Measurements from ENCODE around the gene OR2B2.

Gene OR2B2

DNA sequence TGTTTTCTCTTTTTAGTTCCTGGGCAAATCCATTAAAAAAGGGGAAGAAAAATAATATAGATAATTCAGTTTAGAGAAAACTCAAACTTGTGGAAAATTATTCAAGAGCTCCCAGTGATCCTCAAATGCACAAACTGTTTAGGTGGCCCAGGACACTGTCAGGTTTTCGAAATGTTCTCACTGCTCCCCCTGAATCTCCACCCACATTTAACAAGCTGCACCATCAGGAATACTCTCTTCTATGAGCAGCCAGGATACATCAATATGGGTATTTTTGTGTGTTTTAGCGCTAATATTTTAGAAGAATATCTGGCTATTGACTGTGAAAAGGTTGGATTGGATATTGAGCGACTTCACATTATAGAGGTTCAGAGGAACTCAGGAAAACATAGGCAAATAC lies 43.9 kb downstream of the OR2B2 start:
- Histone ChIP-seq H3K36me3 (ENCODE audit: control insufficient read depth in 4 of 4, insufficient read depth in 4 of 4, low read length in 3 of 4) (no peaks in the 10 kb centered on the region), H3K4me1 (ENCODE audit: control extremely low read depth in 1 of 4, control insufficient read depth in 4 of 4, insufficient read depth in 4 of 4, low read length in 3 of 4) (peaks cover 19 to 68% (median 54%) of the 10 kb centered on the region in 4 experiments), H3K4me3 (ENCODE audit: control insufficient read depth in 1 of 7, extremely low read depth in 1 of 7, insufficient read depth in 4 of 7, low read depth in 2 of 7, low read length in 6 of 7) (peak overlapping the region in 2 of 7 experiments; percentile 80 to 93), H3K9me3 (ENCODE audit: control extremely low read depth in 1 of 5, control insufficient read depth in 4 of 5, insufficient read depth in 2 of 5, low read depth in 1 of 5, low read length in 4 of 5) (no peaks in the 10 kb centered on the region), H3K27me3 (replicated peaks in 2 of 5; ENCODE audit: control insufficient read depth in 4 of 5, insufficient read depth in 5 of 5, low read length in 4 of 5) (no peaks in the 10 kb centered on the region), H3K27ac (ENCODE audit: insufficient read depth in 1 of 2, low read depth in 1 of 2, low read length in 2 of 2, poor library complexity in 1 of 2, severe bottlenecking in 2 of 2) (no peak overlapping the region)
- DNase-seq: no peak
- POLR2A ChIA-PET: interaction anchor here (11.2 kb wide), 1 partner anchor 25 kb away, joined by 209 read pairs; a partner anchor contains a TSS
- WGBS (ENCODE audit: insufficient coverage): 90% methylated on average over 2 of the region's 3 CpGs
- CTCF ChIA-PET: interaction anchor here (1.1 to 10.6 kb wide), 4 partner anchors 25 to 48 kb away, joined by 4 to 191 read pairs (median 24); a partner anchor contains a TSS

DNA sequence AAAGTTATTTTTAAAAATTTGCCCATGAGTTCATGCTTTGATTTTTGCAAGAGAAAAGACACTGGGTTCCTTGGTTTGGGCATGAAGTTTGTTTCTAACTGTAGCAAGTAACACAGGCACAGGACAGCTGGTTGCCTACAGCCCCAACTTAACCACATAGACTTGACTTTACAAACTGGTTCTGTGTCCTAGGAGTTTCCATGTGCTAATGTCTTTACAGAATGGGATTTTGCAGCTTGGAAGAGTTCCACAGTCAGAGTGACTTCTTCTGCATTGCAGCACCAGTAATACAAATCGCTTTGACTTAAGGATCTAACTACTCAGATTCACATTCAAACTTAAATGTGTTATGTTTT lies 44.3 kb downstream of the OR2B2 start:
- H3K27me3 ChIP-seq (replicated peaks in 2 of 5; ENCODE audit: control insufficient read depth in 4 of 5, insufficient read depth in 5 of 5, low read length in 4 of 5): no peaks in the 10 kb centered on the region
- H3K4me1 ChIP-seq (ENCODE audit: control extremely low read depth in 1 of 4, control insufficient read depth in 4 of 4, insufficient read depth in 4 of 4, low read length in 3 of 4): peaks cover 19 to 68% (median 50%) of the 10 kb centered on the region in 4 experiments
- no CpG with 5 or more reads among the region's 1 CpG for WGBS (ENCODE audit: insufficient coverage)
- ChIA-PET CTCF (interaction anchor here (1.1 to 10.6 kb wide), 4 partner anchors 25 to 48 kb away, joined by 4 to 191 read pairs (median 24); a partner anchor contains a TSS), POLR2A (interaction anchor here (0.6 to 11.2 kb wide), 5 partner anchors 25 to 1745 kb away, joined by 3 to 209 read pairs (median 21); a partner anchor contains a TSS)
- peak in 2 of 3 donors; percentile 14 to 27 for DNase-seq
- no peak overlapping the region for H3K27ac ChIP-seq (ENCODE audit: insufficient read depth in 1 of 2, low read depth in 1 of 2, low read length in 2 of 2, poor library complexity in 1 of 2, severe bottlenecking in 2 of 2)
- H3K9me3 ChIP-seq (ENCODE audit: control extremely low read depth in 1 of 5, control insufficient read depth in 4 of 5, insufficient read depth in 2 of 5, low read depth in 1 of 5, low read length in 4 of 5): no peaks in the 10 kb centered on the region
- H3K4me3 ChIP-seq (ENCODE audit: control insufficient read depth in 1 of 7, extremely low read depth in 1 of 7, insufficient read depth in 4 of 7, low read depth in 2 of 7, low read length in 6 of 7): peak overlapping the region in 6 of 7 experiments; percentile 72 to 93 (median 85)
- H3K36me3 ChIP-seq (ENCODE audit: control insufficient read depth in 4 of 4, insufficient read depth in 4 of 4, low read length in 3 of 4): no peaks in the 10 kb centered on the region

GRCh38 chr6:27867051-27867944 lies 44.9 kb downstream of the OR2B2 start:
- Histone ChIP-seq H3K4me3 (ENCODE audit: control insufficient read depth in 1 of 7, extremely low read depth in 1 of 7, insufficient read depth in 4 of 7, low read depth in 2 of 7, low read length in 6 of 7) (peak overlapping the region; percentile 42 to 93 (median 80)), H3K27me3 (replicated peaks in 2 of 5; ENCODE audit: control insufficient read depth in 4 of 5, insufficient read depth in 5 of 5, low read length in 4 of 5) (no peaks in the 10 kb centered on the region), H3K9me3 (ENCODE audit: control extremely low read depth in 1 of 5, control insufficient read depth in 4 of 5, insufficient read depth in 2 of 5, low read depth in 1 of 5, low read length in 4 of 5) (no peaks in the 10 kb centered on the region), H3K36me3 (ENCODE audit: control insufficient read depth in 4 of 4, insufficient read depth in 4 of 4, low read length in 3 of 4) (no peaks in the 10 kb centered on the region), H3K4me1 (ENCODE audit: control extremely low read depth in 1 of 4, control insufficient read depth in 4 of 4, insufficient read depth in 4 of 4, low read length in 3 of 4) (peaks cover 19 to 64% (median 46%) of the 10 kb centered on the region in 4 experiments), H3K27ac (ENCODE audit: insufficient read depth in 1 of 2, low read depth in 1 of 2, low read length in 2 of 2, poor library complexity in 1 of 2, severe bottlenecking in 2 of 2) (peak overlapping the region; percentile 25 to 80)
- DNase-seq: peak; percentile 79 to 92 (median 90)
- ChIA-PET CTCF (interaction anchor here (1.2 to 10.6 kb wide), 5 partner anchors 26 to 47 kb away, joined by 4 to 191 read pairs (median 12); a partner anchor contains a TSS), POLR2A (interaction anchor here (0.6 to 11.2 kb wide), 6 partner anchors 26 to 1744 kb away, joined by 3 to 209 read pairs (median 14); partner anchors contain the start of gene ZSCAN31)
- under 1% methylated on average over 35 of the region's 45 CpGs for WGBS (ENCODE audit: insufficient coverage)

DNA sequence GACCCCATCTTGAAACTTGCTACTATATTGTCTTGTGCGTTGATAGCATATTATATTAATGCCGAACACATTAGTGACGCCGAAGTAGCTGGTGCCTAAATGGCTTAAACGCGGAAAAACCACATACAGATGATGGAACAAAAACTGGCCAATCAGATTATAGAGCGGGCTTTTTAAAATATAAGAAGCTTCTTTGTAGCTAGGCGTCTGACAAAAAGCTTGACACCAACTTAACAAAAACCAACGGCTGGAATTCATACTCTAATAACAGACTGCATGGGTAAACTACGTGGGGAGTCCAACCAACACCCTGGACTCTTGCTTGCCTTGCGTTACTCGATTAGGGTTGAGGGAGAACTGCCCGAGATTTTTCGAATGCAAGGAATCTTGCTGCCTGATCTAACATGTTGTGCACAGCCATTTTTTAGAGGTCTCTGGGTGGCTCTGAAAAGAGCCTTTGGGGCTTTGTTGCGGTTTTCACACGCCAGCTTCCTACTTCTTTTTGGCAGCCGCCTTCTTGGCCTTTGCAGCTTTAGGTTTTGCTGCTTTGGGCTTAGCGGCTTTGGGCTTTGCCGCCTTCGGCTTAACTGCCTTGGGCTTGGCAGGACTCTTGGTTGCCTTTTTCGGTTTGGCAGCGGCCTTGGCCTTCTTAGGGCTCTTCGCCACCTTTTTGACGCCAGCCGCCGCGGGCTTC lies 45.7 kb downstream of the OR2B2 start:
- ChIA-PET CTCF (interaction anchor here (1.0 to 10.6 kb wide), 6 partner anchors 26 to 59 kb away, joined by 3 to 191 read pairs (median 8); a partner anchor contains a TSS), POLR2A (interaction anchor here (0.5 to 11.2 kb wide), 5 partner anchors 18 to 469 kb away, joined by 3 to 209 read pairs (median 21); partner anchors contain the start of gene ZSCAN31)
- H3K27me3 ChIP-seq (replicated peaks in 2 of 5; ENCODE audit: control insufficient read depth in 4 of 5, insufficient read depth in 5 of 5, low read length in 4 of 5): no peaks in the 10 kb centered on the region
- WGBS (ENCODE audit: insufficient coverage): 2% methylated on average over 24 of the region's 27 CpGs
- H3K36me3 ChIP-seq (ENCODE audit: control insufficient read depth in 4 of 4, insufficient read depth in 4 of 4, low read length in 3 of 4): no peaks in the 10 kb centered on the region
- no peaks in the 10 kb centered on the region for H3K9me3 ChIP-seq (ENCODE audit: control extremely low read depth in 1 of 5, control insufficient read depth in 4 of 5, insufficient read depth in 2 of 5, low read depth in 1 of 5, low read length in 4 of 5)
- H3K27ac ChIP-seq (ENCODE audit: insufficient read depth in 1 of 2, low read depth in 1 of 2, low read length in 2 of 2, poor library complexity in 1 of 2, severe bottlenecking in 2 of 2): peak overlapping the region in 1 of 2 experiments; percentile 80
- peaks cover 19 to 66% (median 41%) of the 10 kb centered on the region in 4 experiments for H3K4me1 ChIP-seq (ENCODE audit: control extremely low read depth in 1 of 4, control insufficient read depth in 4 of 4, insufficient read depth in 4 of 4, low read length in 3 of 4)
- peak overlapping the region; percentile 47 to 93 (median 80) for H3K4me3 ChIP-seq (ENCODE audit: control insufficient read depth in 1 of 7, extremely low read depth in 1 of 7, insufficient read depth in 4 of 7, low read depth in 2 of 7, low read length in 6 of 7)
- DNase-seq: peak; percentile 73 to 87 (median 87)

- Histone ChIP-seq H3K9me3 (ENCODE audit: control extremely low read depth in 1 of 5, control insufficient read depth in 4 of 5, insufficient read depth in 2 of 5, low read depth in 1 of 5, low read length in 4 of 5) (no peaks in the 10 kb centered on the region), H3K36me3 (ENCODE audit: control insufficient read depth in 4 of 4, insufficient read depth in 4 of 4, low read length in 3 of 4) (no peaks in the 10 kb centered on the region), H3K27me3 (replicated peaks in 2 of 5; ENCODE audit: control insufficient read depth in 4 of 5, insufficient read depth in 5 of 5, low read length in 4 of 5) (no peaks in the 10 kb centered on the region), H3K4me3 (ENCODE audit: control insufficient read depth in 1 of 7, extremely low read depth in 1 of 7, insufficient read depth in 4 of 7, low read depth in 2 of 7, low read length in 6 of 7) (peak overlapping the region; percentile 47 to 93 (median 80)), H3K27ac (ENCODE audit: insufficient read depth in 1 of 2, low read depth in 1 of 2, low read length in 2 of 2, poor library complexity in 1 of 2, severe bottlenecking in 2 of 2) (peak overlapping the region in 1 of 2 experiments; percentile 80), H3K4me1 (ENCODE audit: control extremely low read depth in 1 of 4, control insufficient read depth in 4 of 4, insufficient read depth in 4 of 4, low read length in 3 of 4) (peaks cover 18 to 62% (median 36%) of the 10 kb centered on the region in 4 experiments)
- 1% methylated on average over 15 of the region's 17 CpGs for WGBS (ENCODE audit: insufficient coverage)
- POLR2A ChIA-PET: interaction anchor here (0.5 to 11.2 kb wide), 7 partner anchors 17 to 55 kb away, joined by 3 to 209 read pairs (median 4); a partner anchor contains a TSS
- CTCF ChIA-PET: interaction anchor here (0.9 to 10.6 kb wide), 6 partner anchors 27 to 657 kb away, joined by 3 to 191 read pairs (median 8); a partner anchor contains a TSS
- no peak for DNase-seq
These were observed 46.3 kb downstream of the OR2B2 start for GRCh38 chr6:27865850-27866356.

Measured in common myeloid progenitor, CD34-positive (primary cell).